H9 (cell line): ENCODE data around the gene TEX26. TPM values are rescaled to one million over a fixed set of nuclear protein-coding genes. Genes with fewer than 3 reads are reported as not detected.
A peak's percentile ranks its signal among the peaks of the same experiment; 100 is the strongest.

Source experiments
- DNase-seq: peaks from one replicate; pipeline ENCODE4 v3.0.0-alpha.2; 2017
- H2AFZ ChIP-seq: one replicate; pipeline ENCODE4 v1.6.1; 2013; ENCODE audit warnings: mild to moderate bottlenecking, low read length, control low read depth, moderate library complexity
- H2AK5ac ChIP-seq: 2 replicates; pipeline ENCODE4 v1.6.1; 2013; ENCODE audit warnings: low read length, control low read depth, mixed read lengths; ENCODE audit not compliant: insufficient read length
- H2BK120ac ChIP-seq: one replicate; pipeline ENCODE4 v1.6.1; 2013; ENCODE audit warnings: low read depth, mild to moderate bottlenecking, low read length, control low read depth, inconsistent platforms; ENCODE audit not compliant: poor library complexity, severe bottlenecking
- H2BK12ac ChIP-seq: 2 replicates; pipeline ENCODE4 v1.6.1; 2013; ENCODE audit warnings: low read length, control low read depth, mixed read lengths, low read depth; ENCODE audit not compliant: insufficient read length
- H2BK15ac ChIP-seq: 2 replicates; pipeline ENCODE4 v1.6.1; 2013; ENCODE audit warnings: low read depth, low read length, control low read depth
- H2BK20ac ChIP-seq: one replicate; pipeline ENCODE4 v1.6.1; 2013; ENCODE audit warnings: low read depth, mild to moderate bottlenecking, low read length, control low read depth, inconsistent platforms; ENCODE audit not compliant: poor library complexity, severe bottlenecking
- H2BK5ac ChIP-seq: 2 replicates; pipeline ENCODE4 v1.6.1; 2013; ENCODE audit warnings: low read length, control low read depth, mixed read lengths; ENCODE audit not compliant: insufficient read length
- H3K14ac ChIP-seq: 2 replicates; pipeline ENCODE4 v1.6.1; 2013; ENCODE audit warnings: low read length, control low read depth; ENCODE audit not compliant: insufficient read depth
- H3K18ac ChIP-seq: 2 replicates; pipeline ENCODE4 v1.6.1; 2013; ENCODE audit warnings: low read depth, mild to moderate bottlenecking, mixed read lengths, low read length, control low read depth; ENCODE audit not compliant: insufficient read length
- H3K23ac ChIP-seq: 2 replicates; pipeline ENCODE4 v1.6.1; 2013; ENCODE audit warnings: low read length, control low read depth, mixed read lengths, low read depth; ENCODE audit not compliant: insufficient read length
- H3K23me2 ChIP-seq: 2 replicates; pipeline ENCODE4 v1.6.1; 2013; ENCODE audit warnings: low read depth, mild to moderate bottlenecking, mixed read lengths, low read length, control low read depth; ENCODE audit not compliant: insufficient read length, poor library complexity, severe bottlenecking
- H3K27ac ChIP-seq: 2 replicates; pipeline ENCODE4 v1.5.1; 2013; ENCODE audit warnings: low read length, control low read depth, mixed read lengths, low read depth; ENCODE audit not compliant: insufficient read length
- H3K27me3 ChIP-seq: 2 replicates; pipeline ENCODE4 v1.6.1; 2013; ENCODE audit warnings: low read length, control low read depth, inconsistent platforms; ENCODE audit not compliant: insufficient read depth
- H3K4ac ChIP-seq: 2 replicates; pipeline ENCODE4 v1.6.1; 2013; ENCODE audit warnings: low read depth, mild to moderate bottlenecking, control low read depth, inconsistent platforms, low read length, moderate library complexity
- H3K4me1 ChIP-seq: 2 replicates; pipeline ENCODE4 v1.6.1; 2013; ENCODE audit warnings: low read length, control low read depth, inconsistent platforms; ENCODE audit not compliant: insufficient read depth
- H3K4me2 ChIP-seq: 2 replicates; pipeline ENCODE4 v1.6.1; 2013; ENCODE audit warnings: low read length, control low read depth, mixed read lengths; ENCODE audit not compliant: insufficient read length, insufficient read depth
- H3K56ac ChIP-seq: 2 replicates; pipeline ENCODE4 v1.6.1; 2013; ENCODE audit warnings: low read depth, mild to moderate bottlenecking, mixed read lengths, low read length, control low read depth; ENCODE audit not compliant: insufficient read length
- H3K79me1 ChIP-seq: 2 replicates; pipeline ENCODE4 v1.6.1; 2013; ENCODE audit warnings: low read depth, mild to moderate bottlenecking, moderate library complexity, low read length, control low read depth, inconsistent platforms; ENCODE audit not compliant: insufficient read depth, poor library complexity, severe bottlenecking
- H3K79me2 ChIP-seq: 2 replicates; pipeline ENCODE4 v1.6.1; 2013; ENCODE audit warnings: low read length, control low read depth, inconsistent platforms; ENCODE audit not compliant: insufficient read depth
- H3K9ac ChIP-seq: 2 replicates; pipeline ENCODE4 v1.6.1; 2013; ENCODE audit warnings: low read length, control low read depth, mixed read lengths; ENCODE audit not compliant: insufficient read length; ENCODE audit errors: extremely low read depth
- H3K9me3 ChIP-seq: one replicate; pipeline ENCODE4 v1.6.1; 2013; ENCODE audit warnings: low read depth, low read length, inconsistent platforms; ENCODE audit not compliant: control insufficient read depth
- H3T11ph ChIP-seq: one replicate; pipeline ENCODE4 v1.6.1; 2013; ENCODE audit warnings: mild to moderate bottlenecking, low read length, control low read depth, inconsistent platforms
- H4K20me1 ChIP-seq: one replicate; pipeline ENCODE4 v1.6.1; 2013; ENCODE audit not compliant: control insufficient read depth, insufficient read length, insufficient read depth
- H4K5ac ChIP-seq: 2 replicates; pipeline ENCODE4 v1.6.1; 2013; ENCODE audit warnings: low read depth, mild to moderate bottlenecking, mixed read lengths, low read length, control low read depth; ENCODE audit not compliant: insufficient read length
- H4K8ac ChIP-seq: replicated peaks from 2 replicates; pipeline ENCODE4 v1.6.1; 2013; ENCODE audit warnings: low read length, control low read depth, mixed read lengths, low read depth; ENCODE audit not compliant: insufficient read length
- H4K91ac ChIP-seq: 2 replicates; pipeline ENCODE4 v1.6.1; 2013; ENCODE audit warnings: low read depth, mild to moderate bottlenecking, moderate library complexity, mixed read lengths, low read length, control low read depth; ENCODE audit not compliant: insufficient read length
- H3K27ac Mint-ChIP-seq, 3 experiments: 2 replicates in 2 of 3; 3 replicates in 1 of 3; pipeline ENCODE4 v1.8.0; 2020 to 2021; ENCODE audit warnings: mixed read lengths in 3 of 3, mild to moderate bottlenecking in 1 of 3, moderate library complexity in 1 of 3
- H3K27me3 Mint-ChIP-seq: 2 replicates; pipeline ENCODE4 v1.8.0; 2021; ENCODE audit warnings: low read depth, mild to moderate bottlenecking, moderate library complexity, mixed read lengths
- H3K36me3 Mint-ChIP-seq, 3 experiments: 2 replicates in 2 of 3; 3 replicates in 1 of 3; pipeline ENCODE4 v1.8.0; 2020 to 2021; ENCODE audit warnings: low read depth in 3 of 3, mixed read lengths in 3 of 3; ENCODE audit not compliant: insufficient read depth in 1 of 3
- H3K4me1 Mint-ChIP-seq, 2 experiments: 2 replicates each; pipeline ENCODE4 v1.8.0; 2020; ENCODE audit warnings: mixed read lengths in 2 of 2
- H3K4me3 Mint-ChIP-seq, 2 experiments: 2 replicates in 1 of 2; 3 replicates in 1 of 2; pipeline ENCODE4 v1.8.0; 2020 to 2021; ENCODE audit warnings: mild to moderate bottlenecking in 2 of 2, mixed read lengths in 2 of 2, moderate library complexity in 1 of 2
- H3K9me3 Mint-ChIP-seq, 2 experiments: 2 replicates in 1 of 2; 3 replicates in 1 of 2; pipeline ENCODE4 v1.8.0; 2020; ENCODE audit warnings: mild to moderate bottlenecking in 2 of 2, mixed read lengths in 2 of 2, moderate library complexity in 1 of 2
- CTCF ChIP-seq: fragments of 200-600 bp; sonication (generic); conservative IDR thresholded peaks from 3 replicates; pipeline ENCODE4 v1.8.0; 2021; ENCODE audit warnings: antibody characterized with exemption, mild to moderate bottlenecking
- WGBS: extraction: QIAGEN DNeasy Blood & Tissue Kit; methylation state at CpG from one replicate; pipeline ENCODE4 v1.1.7; 2013; ENCODE audit warnings: missing lambda C conversion rate, low lambda C conversion rate, mixed read lengths; ENCODE audit not compliant: insufficient read length; ENCODE audit errors: extremely low coverage; 5-methylcytosine and 5-hydroxymethylcytosine counted together
- total RNA-seq: library from RNA; stranded (reverse); gene quantifications from 2 replicates; pipeline ENCODE4 v1.2.1, GENCODE V29; 2021

Gene TEX26
- total RNA-seq, 1 experiment from 2014 or later: not detected

- Histone ChIP-seq H3K4me1 (peaks cover 2% of the 10 kb centered on the region; the same call in 1 of the 2 replicates), H3K9ac (no peak overlapping the region), H3K18ac (no peak overlapping the region), H3K4ac (no peak overlapping the region), H3K79me2 (no peaks in the 10 kb centered on the region), H3K79me1 (no peaks in the 10 kb centered on the region), H2AK5ac (no peak overlapping the region), H2BK120ac (no peak overlapping the region), H4K5ac (no peak overlapping the region), H2BK12ac (no peak overlapping the region), H2BK15ac (no peak overlapping the region), H3K27ac (no peak overlapping the region), H3T11ph (no peak overlapping the region), H4K91ac (no peak overlapping the region), H4K20me1 (no peaks in the 10 kb centered on the region), H3K56ac (no peak overlapping the region), H2BK20ac (no peak overlapping the region), H4K8ac (no peak overlapping the region), H3K9me3 (no peaks in the 10 kb centered on the region), H3K23ac (no peak overlapping the region), H3K4me2 (peak overlapping the region; percentile 54), H3K27me3 (no peaks in the 10 kb centered on the region; the same call in 1 of the 2 replicates), H3K14ac (no peak overlapping the region), H3K23me2 (peaks cover 8% of the 10 kb centered on the region), H2AFZ (no peak overlapping the region), H2BK5ac (no peak overlapping the region)
- no peak for TF ChIP-seq CTCF
- no CpG with 5 or more reads among the region's 3 CpGs for WGBS
- peaks cover 3 to 9% of the 10 kb centered on the region in 2 experiments; a peak in 3 of 5 replicates for H3K9me3 Mint-ChIP-seq
- no peaks in the 10 kb centered on the region for H3K36me3 Mint-ChIP-seq
- DNase-seq: no peak
- H3K27me3 Mint-ChIP-seq: peaks cover 35% of the 10 kb centered on the region
- H3K4me1 Mint-ChIP-seq: peaks cover 14 to 16% of the 10 kb centered on the region in 2 experiments
- H3K27ac Mint-ChIP-seq: no peak overlapping the region
- H3K4me3 Mint-ChIP-seq: peak overlapping the region in 1 of 2 experiments; percentile 63; a peak in 1 of 5 replicates
These were observed 856 bp downstream of the TEX26 start for GRCh38 chr13:30933354-30933670.
